PC-9 (cell line): Measurements from ENCODE around the gene SLC7A10. TPM values are rescaled to one million over a fixed set of nuclear protein-coding genes. Genes with fewer than 3 reads are reported as not detected.

ENCODE experiments used
- BruUV-seq: library from RNA; stranded (reverse); fragments of 400-500 nt; replicated peaks from 2 replicates; lab custom pipeline; 2021; lab: Mats Ljungman, UMichigan
- CTCF ChIA-PET: fragments of 300-600 bp; sonication (Branson Sonifier 250); formaldehyde crosslinking; loops from one replicate; lab custom pipeline; 2022; ENCODE audit warnings: antibody characterized with exemption; lab: Charles Lee
- POLR2A ChIA-PET: fragments of 300-600 bp; sonication (Branson Sonifier 250); formaldehyde crosslinking; loops from one replicate; lab custom pipeline; 2022; ENCODE audit warnings: antibody characterized with exemption; ENCODE audit not compliant: unreplicated experiment; lab: Charles Lee
- DNase-seq, 2 experiments: peaks; one replicate each; pipeline versions ENCODE4 v3.0.0 to v3.0.0-alpha.2; 2015 to 2022; ENCODE audit warnings: mixed read lengths in 1 of 2
- H2AFZ ChIP-seq: fragments of 200-600 bp; sonication (generic); 2 replicates; pipeline ENCODE4 v1.8.1; 2017; ENCODE audit warnings: antibody characterized with exemption
- H3F3A ChIP-seq: fragments of 200-600 bp; sonication (generic); 2 replicates; pipeline ENCODE4 v1.8.1; 2017; ENCODE audit warnings: antibody characterized with exemption, mild to moderate bottlenecking, low read depth; ENCODE audit not compliant: insufficient read depth
- H3K27ac ChIP-seq: fragments of 200-600 bp; sonication (generic); 2 replicates; pipeline ENCODE4 v1.6.1; 2016; ENCODE audit warnings: mixed run types
- H3K27me3 ChIP-seq: fragments of 200-600 bp; sonication (generic); 2 replicates; pipeline ENCODE4 v1.6.1; 2016; ENCODE audit warnings: low read depth, mixed run types; ENCODE audit not compliant: insufficient read depth
- H3K36me3 ChIP-seq: fragments of 200-600 bp; sonication (generic); 2 replicates; pipeline ENCODE4 v1.6.1; 2016; ENCODE audit warnings: low read depth, mixed run types
- H3K4me1 ChIP-seq: fragments of 200-600 bp; sonication (generic); replicated peaks from 2 replicates; pipeline ENCODE4 v1.6.1; 2016; ENCODE audit warnings: mixed run types; ENCODE audit not compliant: insufficient read depth
- H3K4me2 ChIP-seq: fragments of 200-600 bp; sonication (generic); 2 replicates; pipeline ENCODE4 v1.6.1; 2017; ENCODE audit warnings: mixed run types
- H3K4me3 ChIP-seq: fragments of 200-600 bp; sonication (generic); 2 replicates; pipeline ENCODE4 v1.6.1; 2016; ENCODE audit warnings: mixed run types
- H3K79me2 ChIP-seq: fragments of 200-600 bp; sonication (generic); 2 replicates; pipeline ENCODE4 v1.6.1; 2017; ENCODE audit warnings: low read depth, mixed run types
- H3K9me2 ChIP-seq: fragments of 200-600 bp; sonication (generic); 2 replicates; pipeline ENCODE4 v1.8.1; 2017; ENCODE audit warnings: mild to moderate bottlenecking; ENCODE audit not compliant: insufficient read depth
- H3K9me3 ChIP-seq: fragments of 200-600 bp; sonication (generic); 2 replicates; pipeline ENCODE4 v1.8.1; 2016; ENCODE audit warnings: low read depth; ENCODE audit not compliant: insufficient read depth
- H4K20me1 ChIP-seq: fragments of 200-600 bp; sonication (generic); 2 replicates; pipeline ENCODE4 v1.8.1; 2017; ENCODE audit not compliant: insufficient read depth
- EZH2 ChIP-seq: fragments of 200-600 bp; sonication (generic); IDR thresholded peaks from 2 replicates; pipeline ENCODE4 v1.8.0; 2017; ENCODE audit warnings: antibody characterized with exemption, low read depth
- intact Hi-C: fragments of 100-400 bp; cut with micrococcal nuclease; formaldehyde crosslinking; loops from one replicate; pipeline ENCODE4 v1.10.0; 2022; ENCODE audit not compliant: unreplicated experiment
- total RNA-seq: library from RNA; stranded (reverse); gene quantifications from 2 replicates; pipeline ENCODE4 v1.2.3, GENCODE V29; 2021
- TF ChIP-seq, protein P1 (sequence below): fragments of 200-600 bp; sonication (generic); conservative IDR thresholded peaks from 2 replicates; pipeline ENCODE4 v1.6.1; 2017; ENCODE audit warnings: mixed run types, antibody characterized with exemption, mild to moderate bottlenecking, moderate library complexity

Gene SLC7A10
- total RNA-seq, 1 experiment from 2014 or later: not detected

DNA sequence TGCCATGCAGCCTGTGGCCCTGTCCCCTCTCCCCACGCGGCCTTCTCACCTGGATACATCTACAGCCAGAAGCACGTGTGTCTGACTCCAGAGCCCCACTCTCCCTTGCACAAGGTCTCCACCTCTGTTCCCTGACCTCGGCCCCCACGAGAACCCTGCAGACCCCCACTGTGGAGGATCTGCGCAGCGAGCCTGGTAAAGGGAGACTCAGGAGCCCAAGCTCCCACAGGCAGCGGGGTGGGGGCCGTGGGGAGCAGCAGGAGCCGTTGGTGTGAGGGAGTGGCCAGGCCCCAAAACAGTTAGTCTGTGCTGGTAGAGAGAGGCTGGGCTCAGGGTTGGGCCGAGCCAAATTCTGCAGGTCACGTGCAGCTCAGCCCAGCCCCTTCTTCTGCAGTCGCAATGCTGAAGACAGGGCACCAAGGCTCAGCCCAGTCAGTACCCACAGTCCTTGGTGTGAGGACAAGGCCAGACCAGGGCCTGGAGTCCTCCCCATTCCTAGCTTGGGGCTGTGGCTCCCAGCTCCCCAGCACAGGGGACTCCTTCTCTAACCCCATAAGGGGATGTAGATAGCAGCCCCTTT, 28.7 kb upstream of the SLC7A10 start:
- TF ChIP-seq, protein P1, sequence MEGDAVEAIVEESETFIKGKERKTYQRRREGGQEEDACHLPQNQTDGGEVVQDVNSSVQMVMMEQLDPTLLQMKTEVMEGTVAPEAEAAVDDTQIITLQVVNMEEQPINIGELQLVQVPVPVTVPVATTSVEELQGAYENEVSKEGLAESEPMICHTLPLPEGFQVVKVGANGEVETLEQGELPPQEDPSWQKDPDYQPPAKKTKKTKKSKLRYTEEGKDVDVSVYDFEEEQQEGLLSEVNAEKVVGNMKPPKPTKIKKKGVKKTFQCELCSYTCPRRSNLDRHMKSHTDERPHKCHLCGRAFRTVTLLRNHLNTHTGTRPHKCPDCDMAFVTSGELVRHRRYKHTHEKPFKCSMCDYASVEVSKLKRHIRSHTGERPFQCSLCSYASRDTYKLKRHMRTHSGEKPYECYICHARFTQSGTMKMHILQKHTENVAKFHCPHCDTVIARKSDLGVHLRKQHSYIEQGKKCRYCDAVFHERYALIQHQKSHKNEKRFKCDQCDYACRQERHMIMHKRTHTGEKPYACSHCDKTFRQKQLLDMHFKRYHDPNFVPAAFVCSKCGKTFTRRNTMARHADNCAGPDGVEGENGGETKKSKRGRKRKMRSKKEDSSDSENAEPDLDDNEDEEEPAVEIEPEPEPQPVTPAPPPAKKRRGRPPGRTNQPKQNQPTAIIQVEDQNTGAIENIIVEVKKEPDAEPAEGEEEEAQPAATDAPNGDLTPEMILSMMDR: no peak
- TF ChIP-seq EZH2: no peak

DNA sequence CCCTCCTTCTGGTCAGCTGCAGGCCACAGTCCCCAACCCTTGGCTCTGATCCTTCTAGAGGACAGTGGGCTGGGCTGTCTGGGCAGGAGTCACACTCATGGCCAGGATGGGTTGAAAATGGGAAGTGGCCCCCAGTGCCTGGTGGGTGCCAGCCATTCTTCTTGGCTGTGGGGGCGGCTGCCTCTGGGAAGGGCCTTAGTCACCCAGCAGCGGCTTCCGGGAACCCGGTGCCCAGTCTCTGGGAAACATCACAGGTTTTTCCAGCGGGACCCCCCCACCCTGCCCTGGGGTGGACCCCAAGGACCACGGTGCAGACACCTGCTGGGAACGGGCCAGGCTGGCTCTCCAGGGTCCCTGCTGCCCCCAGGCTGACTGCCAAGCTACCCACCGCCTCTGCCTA, 27.3 kb upstream of the SLC7A10 start:
- H3K9me3 ChIP-seq: no peaks in the 10 kb centered on the region
- DNase-seq: no peak
- TF ChIP-seq, protein P1: no peak
- no peak for TF ChIP-seq EZH2
- no peak overlapping the region for H3K27ac ChIP-seq
- no peaks in the 10 kb centered on the region for H3K27me3 ChIP-seq
- no peaks in the 10 kb centered on the region for H3K36me3 ChIP-seq
- CTCF ChIA-PET: no interaction called here
- intact Hi-C loops: no loop called here
- no peak overlapping the region for H2AFZ ChIP-seq
- H3K4me1 ChIP-seq: peaks cover 8% of the 10 kb centered on the region; the same call in 1 of the 2 replicates
- H3K9me2 ChIP-seq: no peaks in the 10 kb centered on the region
- no peak overlapping the region for H3K4me2 ChIP-seq
- H4K20me1 ChIP-seq: no peaks in the 10 kb centered on the region
- no peaks in the 10 kb centered on the region for H3K79me2 ChIP-seq
- POLR2A ChIA-PET: no interaction called here
- BruUV-seq: no TSS peak
- H3K4me3 ChIP-seq: no peak overlapping the region
- H3F3A ChIP-seq: peaks cover 10% of the 10 kb centered on the region; the same call in 1 of the 2 replicates

More for the DNA sequence above, 28.7 kb upstream of the SLC7A10 start:
- H4K20me1 ChIP-seq: no peaks in the 10 kb centered on the region
- H3K36me3 ChIP-seq: no peaks in the 10 kb centered on the region
- H3K9me3 ChIP-seq: no peaks in the 10 kb centered on the region
- H3K27ac ChIP-seq: no peak overlapping the region
- no peaks in the 10 kb centered on the region for H3K9me2 ChIP-seq
- intact Hi-C loops: no loop called here
- no peaks in the 10 kb centered on the region for H3K79me2 ChIP-seq
- ChIA-PET CTCF (no interaction called here), POLR2A (no interaction called here)
- peaks cover 6% of the 10 kb centered on the region; the same call in 1 of the 2 replicates for H3K4me1 ChIP-seq
- DNase-seq: no peak
- no peak overlapping the region for H2AFZ ChIP-seq
- no peak overlapping the region for H3K4me3 ChIP-seq
- H3F3A ChIP-seq: 0 out of 2 replicates have a peak, but pooled peaks cover 3% of the 10 kb centered on the region
- H3K27me3 ChIP-seq: no peaks in the 10 kb centered on the region
- no peak overlapping the region for H3K4me2 ChIP-seq
- no TSS peak for BruUV-seq

DNA sequence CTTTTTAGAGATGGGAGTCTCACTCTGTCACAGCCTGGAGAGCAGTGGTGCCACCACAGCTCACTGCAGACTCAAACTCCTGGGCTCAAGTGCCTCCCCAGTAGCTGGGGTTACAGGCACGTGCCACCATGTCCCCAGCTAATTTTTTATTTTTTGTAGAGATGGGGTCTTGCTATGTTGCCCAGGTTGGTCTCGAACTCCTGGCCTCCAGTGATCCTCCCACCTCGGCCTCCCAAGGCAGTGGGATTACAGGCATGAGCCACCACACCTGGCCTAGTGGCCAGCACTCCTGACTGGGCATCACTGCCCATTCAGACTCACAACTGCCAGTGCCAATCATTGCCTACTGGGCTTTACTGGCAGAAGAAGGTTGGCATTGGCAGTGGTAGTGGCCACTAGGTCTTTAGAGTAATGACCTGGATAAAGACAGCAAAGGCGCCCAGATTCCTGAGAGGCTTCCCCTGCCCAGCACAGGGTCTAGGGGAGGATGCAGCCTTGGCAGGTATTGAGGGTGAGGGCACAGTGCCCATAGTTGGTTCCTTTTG, 26.8 kb upstream of the SLC7A10 start:
- Histone ChIP-seq H3K9me2 (no peaks in the 10 kb centered on the region), H2AFZ (no peak overlapping the region), H3K4me1 (peaks cover 8% of the 10 kb centered on the region; the same call in 1 of the 2 replicates), H3F3A (peaks cover 10% of the 10 kb centered on the region; the same call in 1 of the 2 replicates), H3K79me2 (no peaks in the 10 kb centered on the region), H3K4me3 (no peak overlapping the region), H4K20me1 (no peaks in the 10 kb centered on the region), H3K36me3 (no peaks in the 10 kb centered on the region), H3K27me3 (no peaks in the 10 kb centered on the region), H3K9me3 (no peaks in the 10 kb centered on the region), H3K27ac (no peak overlapping the region), H3K4me2 (no peak overlapping the region)
- CTCF ChIA-PET: no interaction called here
- intact Hi-C loops: no loop called here
- BruUV-seq: no TSS peak
- TF ChIP-seq, protein P1: no peak
- no peak for TF ChIP-seq EZH2
- POLR2A ChIA-PET: no interaction called here
- no peak for DNase-seq
